PFSK-1 (cell line): ENCODE measurements around the gene MRPL16.

ENCODE experiments used
- POLR2AphosphoS5 ChIP-seq: IDR thresholded peaks from 2 replicates; pipeline ENCODE4 v1.6.1; 2012; ENCODE audit warnings: low read depth, mild to moderate bottlenecking, control low read depth, low read length, moderate library complexity
- SIN3A ChIP-seq: IDR thresholded peaks from 2 replicates; pipeline ENCODE4 v1.6.1; 2012; ENCODE audit warnings: mild to moderate bottlenecking, low read length, moderate library complexity, borderline replicate concordance; ENCODE audit not compliant: insufficient read depth

DNA sequence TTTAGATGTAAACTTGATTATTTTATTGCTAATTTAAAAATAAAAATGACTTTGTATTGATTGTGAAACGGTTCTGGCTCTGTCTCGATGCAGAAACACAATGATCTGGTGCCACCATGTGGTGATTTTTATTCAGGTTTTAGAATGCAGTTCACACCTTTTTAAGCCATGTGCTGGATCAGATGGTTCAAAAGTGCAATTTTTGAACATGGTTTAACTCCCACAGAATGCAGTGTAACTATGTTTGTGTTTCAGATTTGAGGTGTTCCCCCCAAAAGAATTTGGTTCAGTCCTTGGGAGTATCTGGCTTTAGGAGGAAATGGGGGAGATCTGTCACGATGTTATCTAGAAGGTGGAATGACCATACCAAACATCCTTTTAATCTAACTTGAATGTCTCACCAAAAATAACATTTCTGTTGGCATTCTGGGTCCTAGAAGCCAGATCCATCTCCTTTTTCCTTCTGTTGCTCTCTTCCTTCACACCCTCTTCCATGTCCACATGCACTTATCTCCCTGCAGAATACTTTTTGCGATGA is 7.9 kb downstream of the MRPL16 start:
- TF ChIP-seq POLR2AphosphoS5 (no peak), SIN3A (no peak)
